Measurements from ENCODE around the gene BRIP1. TPM values are rescaled to one million over a fixed set of nuclear protein-coding genes. Genes with fewer than 3 reads are reported as not detected.

Gene BRIP1
- total RNA-seq, 8 experiments from 2014 or later = 0.50 to 11.9 (median 1.0) TPM

DNA sequence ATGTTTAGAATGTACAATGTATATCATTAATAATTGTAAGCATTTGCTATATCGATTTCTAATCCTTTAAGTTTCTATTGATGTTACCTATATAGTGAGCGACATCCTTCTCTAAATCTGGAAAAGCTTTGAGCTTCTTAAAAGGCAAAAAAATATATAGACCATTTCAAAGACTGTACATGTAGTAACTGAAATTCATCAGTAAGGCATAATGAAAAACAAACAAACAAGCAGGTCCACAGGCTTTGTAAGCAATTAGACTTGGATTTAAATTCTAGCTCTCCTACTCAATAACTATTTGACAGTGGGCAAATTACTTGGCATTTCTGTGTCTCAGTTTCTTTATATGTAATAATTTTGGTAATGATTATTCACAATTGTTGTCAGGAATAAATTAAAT lies 220.6 kb downstream of the BRIP1 start:
- no peak overlapping the region for H3K27ac ChIP-seq
- H3K4me1 ChIP-seq (replicated peaks in 1 of 2) = no peaks in the 10 kb centered on the region
- H3K4me3 ChIP-seq = no peak overlapping the region
- WGBS, 10 experiments = 36 to 100% (median 93%) methylated on average over 1 to 2 of the region's 2 CpGs
- no peak for ATAC-seq (replicated peaks in 6 of 8)
- in situ Hi-C loops (cut with MboI; ENCODE audit: low pct_unique_long_range_greater_than_20kb in 2 of 9, low sequenced_read_pairs in 9 of 9, unreplicated experiment in 9 of 9) = no loop called here

DNA sequence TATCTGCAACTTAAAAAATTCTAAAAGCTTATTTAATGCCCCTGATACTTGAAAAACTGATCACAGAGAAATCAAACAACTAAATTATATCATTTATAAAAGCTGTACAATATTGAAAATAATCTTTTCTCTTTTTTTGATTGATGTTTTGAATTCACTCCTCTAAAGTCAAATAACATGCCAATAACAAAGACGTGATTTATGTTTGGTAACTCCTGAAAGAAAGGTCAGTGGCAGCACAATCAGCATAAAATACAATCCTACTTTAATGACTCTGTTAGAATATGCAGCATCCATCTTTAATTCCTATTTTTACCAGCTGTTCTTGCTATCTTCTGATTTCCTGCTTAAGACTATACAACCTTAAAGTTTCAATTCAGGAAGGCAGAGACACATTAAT lies 221.6 kb downstream of the BRIP1 start:
- Histone ChIP-seq H3K4me3 (no peak overlapping the region), H3K27ac (no peak overlapping the region), H3K4me1 (replicated peaks in 1 of 2) (no peaks in the 10 kb centered on the region)
- ATAC-seq (replicated peaks in 6 of 8) = no peak
- WGBS, 10 experiments = 45 to 100% (median 83%) methylated on average over 1 of the region's 1 CpG
- in situ Hi-C loops (cut with MboI; ENCODE audit: low pct_unique_long_range_greater_than_20kb in 2 of 9, low sequenced_read_pairs in 9 of 9, unreplicated experiment in 9 of 9) = no loop called here

DNA sequence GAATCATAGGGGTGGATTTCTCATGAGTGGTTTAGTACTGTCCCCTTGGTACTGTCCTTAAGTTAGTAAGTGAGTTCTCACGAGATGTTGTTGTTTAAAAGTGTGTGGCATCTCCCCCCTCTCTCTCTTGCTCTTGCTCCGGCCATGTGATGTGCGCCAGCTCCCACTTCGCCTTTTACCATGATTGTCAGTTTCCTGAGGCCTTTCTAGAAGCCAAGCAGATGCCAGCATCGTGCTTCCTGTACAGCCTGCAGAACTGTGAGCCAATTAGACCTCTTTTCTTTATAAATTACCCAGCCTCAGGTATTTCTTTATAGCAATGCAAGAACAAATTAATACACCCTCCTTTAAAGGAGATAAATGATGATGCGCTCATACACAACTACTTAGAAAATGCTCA lies 222.2 kb downstream of the BRIP1 start:
- Histone ChIP-seq H3K4me3 (no peak overlapping the region), H3K27ac (no peak overlapping the region), H3K4me1 (replicated peaks in 1 of 2) (no peaks in the 10 kb centered on the region)
- WGBS, 10 experiments = 0 to 100% (median 94%) methylated on average over 1 to 6 of the region's 6 CpGs; no CpG with 5 or more reads in 1 of the 10 experiments
- in situ Hi-C loops (cut with MboI; ENCODE audit: low pct_unique_long_range_greater_than_20kb in 2 of 9, low sequenced_read_pairs in 9 of 9, unreplicated experiment in 9 of 9) = no loop called here
- no peak for ATAC-seq (replicated peaks in 6 of 8)

DNA sequence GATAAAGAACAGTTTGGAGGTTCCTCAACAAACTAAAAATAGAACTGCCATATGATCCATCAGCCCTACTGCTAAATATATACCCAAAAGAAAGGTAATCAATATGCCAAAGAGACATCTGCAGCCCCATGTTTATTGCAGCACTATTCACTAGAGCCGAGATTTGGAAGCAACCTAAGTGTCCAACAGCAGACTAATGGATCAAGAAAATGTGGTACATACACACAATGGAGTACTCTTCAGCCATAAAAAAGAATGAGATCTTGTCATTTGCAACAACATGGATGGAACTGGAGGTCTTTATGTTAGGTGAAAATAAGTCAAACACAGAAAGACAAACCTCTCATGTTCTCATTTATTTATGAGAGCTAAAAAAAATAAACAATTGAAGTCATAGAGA lies 223.5 kb downstream of the BRIP1 start:
- Histone ChIP-seq H3K4me1 (replicated peaks in 1 of 2) (no peaks in the 10 kb centered on the region), H3K27ac (no peak overlapping the region), H3K4me3 (no peak overlapping the region)
- in situ Hi-C loops (cut with MboI; ENCODE audit: low pct_unique_long_range_greater_than_20kb in 2 of 9, low sequenced_read_pairs in 9 of 9, unreplicated experiment in 9 of 9) = loop anchor here in 3 of 9 experiments (5.0 to 10.0 kb wide), 2 partner anchors 195 to 197 kb away; no protein-coding TSS in a partner anchor
- ATAC-seq (replicated peaks in 6 of 8) = no peak
- 73 to 100% (median 80%) methylated on average over 1 of the region's 1 CpG; no CpG with 5 or more reads in 3 of the 10 experiments for WGBS, 10 experiments

DNA sequence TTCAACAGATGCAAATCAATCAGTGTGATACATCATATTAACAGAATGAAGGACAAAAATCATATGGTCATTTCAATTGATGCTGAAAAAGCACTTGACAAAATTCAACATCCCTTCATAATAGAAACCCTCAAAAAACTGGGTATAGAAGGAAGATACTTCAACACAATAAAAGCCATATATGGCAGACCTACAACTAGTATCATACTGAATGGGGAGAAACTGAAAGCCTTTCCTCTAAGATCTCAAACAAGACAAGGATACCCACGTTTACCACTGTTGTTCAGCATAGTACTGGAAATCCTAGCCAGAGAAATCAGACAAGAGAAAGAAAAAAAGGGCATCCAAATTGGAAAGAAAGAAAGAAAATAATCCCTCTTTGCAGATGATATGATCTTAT lies 225.2 kb downstream of the BRIP1 start:
- in situ Hi-C loops (cut with MboI; ENCODE audit: low pct_unique_long_range_greater_than_20kb in 2 of 9, low sequenced_read_pairs in 9 of 9, unreplicated experiment in 9 of 9) = loop anchor here in 3 of 9 experiments (5.0 to 10.0 kb wide), 2 partner anchors 197 to 199 kb away; no protein-coding TSS in a partner anchor

GRCh38 chr17:61635913-61636432 lies 227.4 kb downstream of the BRIP1 start:
- in situ Hi-C loops (cut with MboI; ENCODE audit: low pct_unique_long_range_greater_than_20kb in 2 of 9, low sequenced_read_pairs in 9 of 9, unreplicated experiment in 9 of 9) = loop anchor here in 3 of 9 experiments (5.0 to 10.0 kb wide), 2 partner anchors 199 to 201 kb away; no protein-coding TSS in a partner anchor
- H3K4me3 ChIP-seq = no peak overlapping the region
- ATAC-seq (replicated peaks in 6 of 8) = peak in 3 of 8 experiments; percentile 40 to 69 (median 52)
- WGBS, 10 experiments = 0 to 35% (median 6%) methylated on average over 2 to 3 of the region's 3 CpGs
- H3K4me1 ChIP-seq (replicated peaks in 1 of 2) = no peaks in the 10 kb centered on the region
- no peak overlapping the region for H3K27ac ChIP-seq

More for the DNA sequence above, 225.2 kb downstream of the BRIP1 start:
- no peak overlapping the region for H3K27ac ChIP-seq
- ATAC-seq (replicated peaks in 6 of 8) = no peak
- no peak overlapping the region for H3K4me3 ChIP-seq
- no peaks in the 10 kb centered on the region for H3K4me1 ChIP-seq (replicated peaks in 1 of 2)
- 0 to 54% (median 31%) methylated on average over 1 of the region's 1 CpG; no CpG with 5 or more reads in 2 of the 10 experiments for WGBS, 10 experiments

GRCh38 chr17:61634942-61635538 lies 228.3 kb downstream of the BRIP1 start:
- Histone ChIP-seq H3K4me1 (replicated peaks in 1 of 2) (no peaks in the 10 kb centered on the region), H3K4me3 (no peak overlapping the region), H3K27ac (no peak overlapping the region)
- no peak for ATAC-seq (replicated peaks in 6 of 8)
- in situ Hi-C loops (cut with MboI; ENCODE audit: low pct_unique_long_range_greater_than_20kb in 2 of 9, low sequenced_read_pairs in 9 of 9, unreplicated experiment in 9 of 9) = loop anchor here in 3 of 9 experiments (5.0 to 10.0 kb wide), 2 partner anchors 200 to 202 kb away; no protein-coding TSS in a partner anchor
- WGBS, 10 experiments = 20 to 92% (median 67%) methylated on average over 3 to 5 of the region's 5 CpGs

- no peak for ATAC-seq (replicated peaks in 6 of 8)
- Histone ChIP-seq H3K4me3 (no peak overlapping the region), H3K27ac (no peak overlapping the region), H3K4me1 (replicated peaks in 1 of 2) (no peaks in the 10 kb centered on the region)
- in situ Hi-C loops (cut with MboI; ENCODE audit: low pct_unique_long_range_greater_than_20kb in 2 of 9, low sequenced_read_pairs in 9 of 9, unreplicated experiment in 9 of 9) = loop anchor here in 2 of 9 experiments (10.0 kb wide), 1 partner anchor 201 kb away; no protein-coding TSS in a partner anchor
Measured at GRCh38 chr17:61634011-61634539, 229.3 kb downstream of the BRIP1 start.

DNA sequence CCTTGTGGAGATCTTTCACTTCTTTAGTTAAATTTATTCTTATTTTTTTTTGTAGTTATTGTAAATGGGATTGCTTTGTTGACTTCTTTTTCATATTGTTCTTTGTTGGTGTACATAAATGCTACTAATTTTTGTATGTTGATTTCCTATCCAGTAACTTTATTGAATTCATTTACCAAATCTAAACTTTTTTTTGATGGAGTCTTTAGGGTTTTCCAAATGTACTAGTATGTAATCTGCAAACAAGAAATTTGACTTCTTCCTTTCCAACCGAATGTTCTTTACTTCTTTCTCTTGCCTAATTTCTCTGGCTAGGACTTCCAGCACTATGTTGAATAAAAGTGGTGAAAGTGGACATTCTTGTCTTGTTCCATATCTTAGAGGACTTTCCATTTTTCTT lies 230.5 kb downstream of the BRIP1 start:
- no peak overlapping the region for H3K27ac ChIP-seq
- 0 to 100% (median 92%) methylated on average over 1 of the region's 1 CpG for WGBS, 10 experiments
- no peaks in the 10 kb centered on the region for H3K4me1 ChIP-seq (replicated peaks in 1 of 2)
- in situ Hi-C loops (cut with MboI; ENCODE audit: low pct_unique_long_range_greater_than_20kb in 2 of 9, low sequenced_read_pairs in 9 of 9, unreplicated experiment in 9 of 9) = loop anchor here in 2 of 9 experiments (10.0 kb wide), 1 partner anchor 202 kb away; no protein-coding TSS in a partner anchor
- no peak for ATAC-seq (replicated peaks in 6 of 8)
- H3K4me3 ChIP-seq = no peak overlapping the region

- in situ Hi-C loops (cut with MboI; ENCODE audit: low pct_unique_long_range_greater_than_20kb in 2 of 9, low sequenced_read_pairs in 9 of 9, unreplicated experiment in 9 of 9) = loop anchor here in 2 of 9 experiments (10.0 kb wide), 1 partner anchor 203 kb away; no protein-coding TSS in a partner anchor
- ATAC-seq (replicated peaks in 6 of 8) = no peak
- Histone ChIP-seq H3K4me1 (replicated peaks in 1 of 2) (no peaks in the 10 kb centered on the region), H3K4me3 (no peak overlapping the region), H3K27ac (no peak overlapping the region)
- 0 to 100% (median 71%) methylated on average over 1 of the region's 1 CpG; no CpG with 5 or more reads in 1 of the 10 experiments for WGBS, 10 experiments
Measured at GRCh38 chr17:61631800-61632199, 231.5 kb downstream of the BRIP1 start.

Other genes with a start within 250 kb of the BRIP1 start
- 10 to 100 TPM; 11.2 to 16.8 (median 11.9) TPM for gene INTS2, start 64.5 kb upstream of the BRIP1 start, total RNA-seq
- 100 to 1,000 TPM in 1 of 8 experiments, 10 to 100 TPM in 7; 29.6 to 115 (median 38.0) TPM for gene MED13, start 201.8 kb upstream of the BRIP1 start, total RNA-seq

Measured in motor neuron (in vitro differentiated cells).